ENCODE data around the gene TPCN2.
"Not testable (repeated sequence)": the region's sequence is repeated elsewhere in the genome, so short reads cannot be mapped to it uniquely, and the experiment has no call there.

The TPCN2 gene

DNA sequence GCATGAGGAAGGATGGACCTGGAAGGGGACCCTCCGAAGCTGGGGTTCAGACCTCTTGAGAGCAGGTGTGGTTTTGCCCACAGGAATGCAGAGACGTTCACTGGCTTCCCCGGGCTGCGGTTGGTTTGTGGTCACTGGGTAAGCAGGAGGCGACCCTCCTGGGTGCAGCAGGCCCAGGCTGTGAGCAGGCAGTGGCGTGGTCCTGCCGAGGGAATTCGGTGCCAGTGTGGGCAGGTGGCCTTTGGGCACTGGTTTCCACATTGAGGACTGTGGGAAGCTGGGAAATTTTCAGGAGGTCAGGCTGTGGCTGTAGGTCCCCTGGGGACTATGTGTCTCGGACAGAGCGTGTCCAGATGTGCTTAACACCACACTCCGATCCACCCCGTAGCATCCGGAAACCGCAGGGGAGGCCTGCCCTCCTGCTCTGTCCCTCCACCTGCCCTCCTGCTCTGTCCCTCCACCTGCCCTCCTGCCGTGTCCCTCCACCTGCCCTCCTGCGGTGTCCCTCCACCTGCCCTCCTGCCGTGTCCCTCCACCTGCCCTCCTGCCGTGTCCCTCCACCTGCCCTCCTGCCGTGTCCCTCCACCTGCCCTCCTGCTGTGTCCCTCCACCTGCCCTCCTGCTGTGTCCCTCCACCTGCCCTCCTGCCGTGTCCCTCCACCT is 27.5 kb downstream of the TPCN2 start:
- no peak for DNase-seq (ENCODE audit: low read depth)

GRCh38 chr11:69076977-69077376 is 28.2 kb downstream of the TPCN2 start:
- DNase-seq (ENCODE audit: low read depth): not testable (repeated sequence)

GRCh38 chr11:69078508-69078907 is 29.8 kb downstream of the TPCN2 start:
- no peak for DNase-seq (ENCODE audit: low read depth)

DNA sequence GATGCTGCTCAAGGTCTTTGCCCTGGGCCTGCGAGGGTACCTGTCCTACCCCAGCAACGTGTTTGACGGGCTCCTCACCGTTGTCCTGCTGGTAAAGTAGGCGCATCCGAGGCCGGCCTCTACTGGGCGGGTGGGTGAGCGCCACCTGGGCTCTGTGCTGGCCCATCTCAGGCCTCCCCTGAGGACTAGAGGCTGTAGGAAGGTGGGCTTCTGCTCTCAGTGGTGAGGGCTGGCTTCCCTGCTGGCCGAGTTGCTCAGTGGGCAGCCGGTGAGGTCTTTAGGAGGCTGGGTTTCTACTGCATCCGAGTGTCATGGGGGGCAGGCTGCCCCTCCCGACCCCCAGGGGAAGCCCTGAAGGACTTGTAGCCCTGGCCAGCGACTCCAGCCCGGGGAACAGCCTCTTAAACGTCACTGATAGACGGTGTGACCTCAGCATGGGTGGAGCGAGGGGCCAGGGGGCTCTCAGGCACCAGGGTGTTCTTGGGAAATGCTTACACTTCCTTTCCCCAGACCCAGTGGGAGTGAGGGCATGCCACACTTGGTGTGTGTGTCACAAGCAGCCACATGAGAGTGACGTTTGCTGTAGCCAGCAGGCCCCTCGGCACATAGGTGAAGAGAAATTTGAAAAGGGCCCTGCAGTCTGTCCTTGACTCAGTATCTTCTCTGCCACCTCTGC is 30.3 kb downstream of the TPCN2 start:
- no peak for DNase-seq (ENCODE audit: low read depth)

- no peak for DNase-seq (ENCODE audit: low read depth)
These were observed 31.0 kb downstream of the TPCN2 start for GRCh38 chr11:69079661-69080256.

DNA sequence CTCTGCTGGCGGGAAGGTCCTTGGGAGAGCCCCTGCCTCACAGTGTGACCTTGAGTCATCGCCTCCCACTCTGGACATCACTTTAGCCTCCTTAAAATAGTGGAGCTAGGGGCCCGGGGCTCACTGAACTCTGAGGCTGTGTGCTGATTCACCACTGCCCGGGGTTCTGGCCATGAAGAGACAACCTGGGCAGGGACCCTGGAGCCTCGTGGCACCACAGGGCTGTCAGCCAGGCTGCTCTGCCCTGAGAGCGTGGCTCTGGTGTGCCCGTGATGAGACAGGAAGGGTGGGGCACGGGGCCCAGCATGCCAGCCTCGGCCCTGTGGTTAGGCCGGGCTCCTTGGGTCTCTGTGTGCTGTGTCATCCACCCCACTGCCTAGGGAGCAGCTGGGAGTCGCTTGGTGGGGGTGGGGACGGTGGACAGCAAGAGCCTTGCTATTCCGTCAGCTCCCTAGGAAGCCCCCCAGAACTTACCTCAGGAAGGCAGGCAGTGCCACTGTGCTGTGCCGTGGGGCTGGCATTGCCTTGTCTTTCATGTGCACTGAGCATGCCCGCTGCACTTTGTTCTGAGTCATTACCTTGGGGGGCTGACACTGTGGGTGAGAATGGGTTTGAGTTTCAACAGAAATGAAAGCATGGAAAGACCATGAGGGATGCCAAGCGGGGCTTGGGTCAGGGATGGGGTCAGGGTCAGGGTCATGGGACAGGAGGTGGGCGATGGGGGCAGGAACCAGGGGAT is 31.7 kb downstream of the TPCN2 start:
- DNase-seq (ENCODE audit: low read depth): no peak

DNA sequence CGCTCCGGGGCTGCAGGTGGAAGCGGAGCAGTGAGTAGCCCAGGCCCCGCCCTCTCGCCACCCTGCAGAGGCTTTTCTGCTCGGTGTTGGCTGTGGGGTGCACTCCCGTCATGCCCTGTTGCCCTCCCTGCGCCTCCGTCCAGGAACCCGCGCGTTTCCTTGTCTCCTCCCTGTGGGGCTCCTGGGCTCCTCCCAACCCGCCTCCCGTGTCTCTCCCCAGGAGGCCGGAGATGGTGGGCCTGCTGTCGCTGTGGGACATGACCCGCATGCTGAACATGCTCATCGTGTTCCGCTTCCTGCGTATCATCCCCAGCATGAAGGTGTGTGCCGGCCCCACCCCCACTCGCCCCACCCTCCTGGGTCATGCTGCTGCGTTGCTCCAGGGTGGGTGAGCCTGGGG is 32.4 kb downstream of the TPCN2 start:
- DNase-seq (ENCODE audit: low read depth): no peak

- no peak for DNase-seq (ENCODE audit: low read depth)
These were observed 35.0 kb downstream of the TPCN2 start for GRCh38 chr11:69083531-69084247.

DNA sequence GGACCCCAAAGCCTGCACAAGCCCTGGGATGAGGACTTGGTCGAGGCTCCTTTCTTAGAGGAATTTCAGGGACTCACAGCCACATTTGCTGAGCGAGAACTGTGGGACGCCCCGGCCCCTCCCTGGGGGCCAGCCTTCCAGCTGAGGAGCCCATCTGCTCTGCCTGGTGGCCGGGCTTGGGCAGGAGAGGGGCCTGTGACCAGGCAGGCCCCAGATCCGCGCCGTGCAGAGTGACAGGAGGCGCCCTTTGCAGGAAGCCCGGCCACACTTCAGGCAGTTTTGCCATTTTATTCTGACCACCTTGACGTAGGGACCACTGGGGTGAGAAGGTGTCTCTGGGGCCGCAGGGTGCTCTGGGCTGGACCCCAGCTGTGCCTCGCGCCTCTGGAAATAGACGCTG is 35.6 kb downstream of the TPCN2 start:
- DNase-seq (ENCODE audit: low read depth): no peak

GRCh38 chr11:69085490-69086095 is 36.9 kb downstream of the TPCN2 start:
- no peak for DNase-seq (ENCODE audit: low read depth)

- no peak for DNase-seq (ENCODE audit: low read depth)
These were observed 37.7 kb downstream of the TPCN2 start for GRCh38 chr11:69086152-69087132.

GRCh38 chr11:69087133-69087524 is 38.4 kb downstream of the TPCN2 start:
- DNase-seq (ENCODE audit: low read depth): no peak

- no peak for DNase-seq (ENCODE audit: low read depth)
These were observed 39.1 kb downstream of the TPCN2 start for GRCh38 chr11:69087811-69088210.

GRCh38 chr11:69088676-69089146 is 40.0 kb downstream of the TPCN2 start:
- peak; percentile 70 for DNase-seq (ENCODE audit: low read depth)

DNA sequence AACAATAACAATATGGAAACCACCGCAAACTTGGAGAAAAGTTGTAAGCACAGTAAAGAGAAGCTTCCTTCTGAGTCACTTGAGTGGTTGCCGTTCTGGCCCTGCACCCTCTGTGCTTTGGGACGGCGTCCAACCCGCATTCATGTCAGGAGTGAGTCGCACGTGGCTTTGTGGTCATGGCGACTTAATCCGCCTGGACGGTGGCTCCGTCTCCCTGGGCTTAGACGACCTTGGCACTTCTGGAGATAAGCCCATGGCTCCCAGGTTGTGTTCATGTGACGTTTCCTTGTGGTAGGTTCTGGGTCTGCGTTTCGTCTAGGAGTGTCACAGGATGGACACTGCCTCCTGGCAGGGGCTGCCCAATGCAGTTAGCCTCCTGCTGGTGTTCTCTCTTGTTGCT is 40.5 kb downstream of the TPCN2 start:
- DNase-seq (ENCODE audit: low read depth): no peak

GRCh38 chr11:69091638-69092165 is 43.0 kb downstream of the TPCN2 start:
- no peak for DNase-seq (ENCODE audit: low read depth)

DNA sequence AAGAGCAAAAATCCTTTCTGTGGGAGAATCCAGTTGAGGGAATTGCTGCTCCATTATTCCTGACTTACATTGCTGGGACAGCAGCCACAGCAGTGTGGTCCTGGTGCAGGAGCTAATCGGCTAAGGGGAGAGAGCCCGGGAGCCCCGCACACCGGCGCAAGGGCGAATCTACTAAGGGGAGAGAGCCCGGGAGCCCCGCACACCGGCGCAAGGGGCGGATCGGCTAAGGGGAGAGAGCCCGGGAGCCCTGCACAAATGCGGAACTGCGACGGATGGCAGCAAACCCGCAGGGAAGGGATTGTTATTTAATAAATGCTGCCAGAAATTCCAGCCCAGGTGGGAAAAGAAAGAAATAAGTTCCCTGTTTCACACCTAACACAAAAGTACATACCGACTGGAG is 43.5 kb downstream of the TPCN2 start:
- DNase-seq (ENCODE audit: low read depth): no peak

DNA sequence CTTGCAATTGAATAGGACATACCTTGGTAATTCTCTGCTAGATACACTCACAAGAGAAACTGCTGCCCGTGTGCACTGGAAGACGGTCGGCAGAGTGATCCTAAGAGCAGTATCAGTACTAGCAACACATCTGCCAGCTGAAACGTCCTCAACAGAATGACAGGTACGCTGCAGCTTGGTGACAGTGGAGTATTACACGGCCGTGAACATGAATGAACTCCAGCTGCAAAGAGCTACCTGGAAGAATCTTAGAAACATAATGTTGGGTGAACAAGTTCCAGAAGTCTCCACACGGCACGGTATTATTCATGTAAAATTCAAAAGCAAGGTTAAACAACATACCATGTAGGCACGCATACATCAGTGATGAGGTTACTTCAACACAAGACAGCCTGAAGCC is 44.4 kb downstream of the TPCN2 start:
- no peak for DNase-seq (ENCODE audit: low read depth)

DNA sequence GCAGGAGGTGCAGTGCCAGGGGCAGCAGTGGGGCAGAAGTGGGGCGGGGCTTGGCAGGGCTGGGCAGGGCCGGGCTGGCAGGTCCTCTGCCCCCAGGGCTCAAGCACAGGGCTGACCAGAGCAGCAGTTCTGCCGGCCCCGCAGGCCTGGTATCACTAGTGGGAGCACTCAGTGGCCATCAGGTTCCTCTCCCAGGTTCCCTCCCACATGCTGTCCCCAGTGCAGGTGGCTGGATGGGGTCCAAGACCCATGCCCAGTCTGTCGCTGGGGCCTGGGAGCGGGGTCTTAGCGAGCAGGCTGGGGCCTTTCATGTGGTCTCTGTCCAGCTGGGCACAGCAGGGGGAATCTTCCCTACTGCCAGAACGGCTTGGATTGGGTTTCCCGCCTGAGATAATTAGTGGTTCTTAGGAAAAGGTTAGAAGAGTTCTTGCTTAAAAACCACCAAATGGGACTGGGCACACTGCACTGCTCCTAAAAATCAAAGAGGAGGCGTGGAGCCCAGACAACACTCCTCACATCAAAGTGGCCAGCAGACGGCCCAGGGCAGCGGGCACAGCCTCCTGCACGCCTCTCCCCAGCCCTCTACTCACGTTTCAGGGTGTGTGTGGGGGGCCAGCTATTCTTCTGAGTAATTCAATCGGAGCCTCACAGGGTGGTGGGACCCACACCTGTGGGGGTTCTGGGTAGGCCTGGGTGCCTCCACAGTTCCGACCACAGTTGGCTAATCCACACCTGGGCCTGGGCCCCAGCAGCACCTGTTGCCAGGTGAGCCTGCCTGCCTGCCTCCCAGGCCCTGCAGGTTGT is 45.6 kb downstream of the TPCN2 start:
- DNase-seq (ENCODE audit: low read depth): no peak
